ENCODE data around the gene SORCS2.

- TF ChIP-seq CTCF (IDR thresholded peaks at IDR 0.05; ENCODE audit: low read depth, low read length, poor library complexity, severe bottlenecking): no peak
- TF ChIP-seq EZH2phosphoT487 (IDR thresholded peaks at IDR 0.05; ENCODE audit: borderline replicate concordance, low read length): no peak
These were observed 97.3 kb downstream of the SORCS2 start for GRCh38 chr4:7289589-7289988.

Measured in DOHH2 (cell line).